Neuronal stem cell (in vitro differentiated cells): Measurements from ENCODE around the gene SLC2A4RG.

ENCODE experiments used
- DNase-seq: peaks from one replicate; pipeline ENCODE4 v3.0.0-alpha.2; 2013; ENCODE audit warnings: low spot score
- H2AFZ ChIP-seq: one replicate; pipeline ENCODE4 v1.6.1; 2013; ENCODE audit warnings: mild to moderate bottlenecking, low read length, inconsistent platforms
- H2AK5ac ChIP-seq: 2 replicates; pipeline ENCODE4 v1.6.1; 2013; ENCODE audit warnings: low read depth, mild to moderate bottlenecking, inconsistent platforms, low read length, moderate library complexity, mixed read lengths
- H2BK120ac ChIP-seq: 2 replicates; pipeline ENCODE4 v1.6.1; 2013; ENCODE audit warnings: low read depth, mild to moderate bottlenecking, inconsistent platforms, low read length, moderate library complexity, mixed read lengths
- H2BK12ac ChIP-seq: one replicate; pipeline ENCODE4 v1.6.1; 2013; ENCODE audit warnings: low read length, inconsistent platforms
- H2BK15ac ChIP-seq: 2 replicates; pipeline ENCODE4 v1.6.1; 2013; ENCODE audit warnings: mild to moderate bottlenecking, low read length, inconsistent platforms, mixed read lengths
- H2BK5ac ChIP-seq: one replicate; pipeline ENCODE4 v1.6.1; 2013; ENCODE audit warnings: inconsistent platforms, mild to moderate bottlenecking, low read length, moderate library complexity
- H3K14ac ChIP-seq: one replicate; pipeline ENCODE4 v1.6.1; 2013; ENCODE audit warnings: low read length, inconsistent platforms
- H3K18ac ChIP-seq: 2 replicates; pipeline ENCODE4 v1.6.1; 2013; ENCODE audit warnings: low read length, inconsistent platforms
- H3K23ac ChIP-seq: 2 replicates; pipeline ENCODE4 v1.6.1; 2013; ENCODE audit warnings: low read depth, mild to moderate bottlenecking, mixed read lengths, low read length, inconsistent platforms; ENCODE audit not compliant: poor library complexity
- H3K27ac ChIP-seq: replicated peaks from 3 replicates; pipeline ENCODE4 v1.5.1; 2013; ENCODE audit warnings: low read length, inconsistent platforms
- H3K27me3 ChIP-seq, 3 experiments: 2 replicates each; pipeline ENCODE4 v1.6.1; 2013; ENCODE audit warnings: low read length in 3 of 3, mild to moderate bottlenecking in 2 of 3, inconsistent platforms in 1 of 3, low read depth in 1 of 3, mixed read lengths in 1 of 3, moderate library complexity in 1 of 3; ENCODE audit not compliant: control insufficient read depth in 3 of 3, insufficient read depth in 3 of 3
- H3K36me3 ChIP-seq, 2 donors: replicated peaks in 1 of 2; 2 replicates each; pipeline ENCODE4 v1.6.1; 2013; ENCODE audit warnings: low read length in 2 of 2; ENCODE audit not compliant: control insufficient read depth in 2 of 2, insufficient read depth in 2 of 2
- H3K4ac ChIP-seq: 2 replicates; pipeline ENCODE4 v1.6.1; 2013; ENCODE audit warnings: inconsistent platforms, mild to moderate bottlenecking, low read length, moderate library complexity
- H3K4me1 ChIP-seq, 2 donors: 1 replicate in 1 of 2; 2 replicates in 1 of 2; pipeline ENCODE4 v1.6.1; 2013; ENCODE audit warnings: low read length in 2 of 2, low read depth in 1 of 2; ENCODE audit not compliant: control insufficient read depth in 2 of 2, insufficient read depth in 1 of 2
- H3K4me2 ChIP-seq: one replicate; pipeline ENCODE4 v1.6.1; 2013; ENCODE audit warnings: mild to moderate bottlenecking, low read length, inconsistent platforms; ENCODE audit not compliant: insufficient read depth, poor library complexity, severe bottlenecking
- H3K4me3 ChIP-seq, 2 donors: 2 replicates each; pipeline ENCODE4 v1.5.1; 2013; ENCODE audit warnings: low read length in 2 of 2, mild to moderate bottlenecking in 2 of 2, inconsistent platforms in 1 of 2, moderate library complexity in 1 of 2
- H3K79me1 ChIP-seq: one replicate; pipeline ENCODE4 v1.6.1; 2013; ENCODE audit warnings: low read depth, mild to moderate bottlenecking, inconsistent platforms, low read length, moderate library complexity
- H3K9ac ChIP-seq: one replicate; pipeline ENCODE4 v1.6.1; 2013; ENCODE audit warnings: mild to moderate bottlenecking, low read depth, low read length, inconsistent platforms; ENCODE audit not compliant: poor library complexity
- H3K9me3 ChIP-seq, 2 donors: replicated peaks in 1 of 2; 2 replicates each; pipeline versions ENCODE3 to v1.6.1; 2013; ENCODE audit warnings: low read length in 2 of 2, mild to moderate bottlenecking in 2 of 2, inconsistent platforms in 1 of 2, low read depth in 1 of 2, mixed read lengths in 1 of 2, moderate library complexity in 1 of 2; ENCODE audit not compliant: control insufficient read depth in 2 of 2, insufficient read depth in 1 of 2
- H4K8ac ChIP-seq: one replicate; pipeline ENCODE4 v1.6.1; 2013; ENCODE audit warnings: low read depth, mild to moderate bottlenecking, inconsistent platforms, low read length, moderate library complexity
- H4K91ac ChIP-seq: one replicate; pipeline ENCODE4 v1.6.1; 2013; ENCODE audit warnings: low read length, low read depth, mild to moderate bottlenecking, inconsistent platforms; ENCODE audit not compliant: poor library complexity
- WGBS, 2 donors: extraction: QIAGEN DNeasy Blood & Tissue Kit; methylation state at CpG; one replicate each; pipeline ENCODE4 v1.1.7; 2013; ENCODE audit warnings: missing lambda C conversion rate in 2 of 2, mixed read lengths in 1 of 2; ENCODE audit not compliant: insufficient read length in 2 of 2, insufficient replicate concordance in 1 of 2; ENCODE audit errors: extremely low coverage in 2 of 2; 5-methylcytosine and 5-hydroxymethylcytosine counted together

SLC2A4RG gene

DNA sequence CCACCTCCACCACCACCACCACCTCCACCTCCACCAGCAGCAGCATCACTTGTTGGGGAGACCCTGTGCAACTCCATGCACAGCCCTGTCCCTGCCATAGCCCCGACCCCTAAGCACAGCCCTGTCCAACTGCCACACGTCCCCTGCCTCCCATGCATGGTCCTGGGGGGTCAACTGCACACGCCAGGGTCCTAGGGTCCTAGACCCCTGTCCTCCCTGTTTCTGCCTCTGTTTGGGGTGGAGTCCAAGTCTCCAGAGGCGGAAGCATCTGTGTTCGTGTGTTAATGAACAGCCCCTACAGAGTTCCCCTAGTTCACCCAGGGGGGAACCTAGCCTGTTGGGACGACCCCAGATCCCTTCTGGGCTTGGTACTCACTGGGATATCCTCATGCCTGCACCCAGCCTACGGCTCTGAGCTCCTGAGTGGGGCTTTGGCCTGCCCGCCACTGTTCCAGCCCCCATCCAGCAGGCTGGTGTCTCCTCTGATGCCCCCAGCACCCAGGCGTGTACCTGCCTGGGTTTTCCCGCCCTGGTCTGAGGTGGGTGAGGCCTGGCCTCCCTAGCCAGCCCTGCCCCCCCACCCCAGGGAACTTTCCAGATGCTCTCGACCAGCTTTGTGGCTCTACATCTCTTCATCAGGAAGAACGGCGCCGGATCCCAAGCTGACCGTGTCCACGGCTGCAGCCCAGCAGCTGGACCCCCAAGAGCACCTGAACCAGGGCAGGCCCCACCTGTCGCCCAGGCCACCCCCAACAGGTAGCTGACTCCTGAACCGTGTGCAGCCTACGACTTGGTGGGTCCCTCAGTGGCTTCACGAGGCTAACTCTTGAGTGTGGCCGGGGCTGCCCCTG lies 45.6 kb upstream of the SLC2A4RG start:
- peaks cover 6% of the 10 kb centered on the region for H3K79me1 ChIP-seq
- no peak overlapping the region for H3K4me3 ChIP-seq
- no peak overlapping the region for H2AFZ ChIP-seq
- no peak for DNase-seq
- no peak overlapping the region for H3K4ac ChIP-seq
- WGBS, 2 donors = no CpG with 5 or more reads among the region's 21 CpGs
- no peaks in the 10 kb centered on the region for H3K27me3 ChIP-seq
- H3K27ac ChIP-seq = no peak overlapping the region
- H4K8ac ChIP-seq = no peak overlapping the region
- H2BK12ac ChIP-seq = no peak overlapping the region
- no peak overlapping the region for H3K9ac ChIP-seq
- peaks cover 0 to 47% of the 10 kb centered on the region in 2 donors for H3K36me3 ChIP-seq
- H2BK15ac ChIP-seq = no peak overlapping the region
- H3K23ac ChIP-seq = no peak overlapping the region
- H3K9me3 ChIP-seq = peaks cover 0 to 2% of the 10 kb centered on the region in 2 donors
- no peak overlapping the region for H2BK5ac ChIP-seq
- peak overlapping the region; percentile 1 for H2AK5ac ChIP-seq
- H2BK120ac ChIP-seq = no peak overlapping the region
- no peak overlapping the region for H3K18ac ChIP-seq
- no peak overlapping the region for H3K4me2 ChIP-seq
- H3K4me1 ChIP-seq = peaks cover 0 to 14% of the 10 kb centered on the region in 2 donors
- H3K14ac ChIP-seq = no peak overlapping the region
- no peak overlapping the region for H4K91ac ChIP-seq

DNA sequence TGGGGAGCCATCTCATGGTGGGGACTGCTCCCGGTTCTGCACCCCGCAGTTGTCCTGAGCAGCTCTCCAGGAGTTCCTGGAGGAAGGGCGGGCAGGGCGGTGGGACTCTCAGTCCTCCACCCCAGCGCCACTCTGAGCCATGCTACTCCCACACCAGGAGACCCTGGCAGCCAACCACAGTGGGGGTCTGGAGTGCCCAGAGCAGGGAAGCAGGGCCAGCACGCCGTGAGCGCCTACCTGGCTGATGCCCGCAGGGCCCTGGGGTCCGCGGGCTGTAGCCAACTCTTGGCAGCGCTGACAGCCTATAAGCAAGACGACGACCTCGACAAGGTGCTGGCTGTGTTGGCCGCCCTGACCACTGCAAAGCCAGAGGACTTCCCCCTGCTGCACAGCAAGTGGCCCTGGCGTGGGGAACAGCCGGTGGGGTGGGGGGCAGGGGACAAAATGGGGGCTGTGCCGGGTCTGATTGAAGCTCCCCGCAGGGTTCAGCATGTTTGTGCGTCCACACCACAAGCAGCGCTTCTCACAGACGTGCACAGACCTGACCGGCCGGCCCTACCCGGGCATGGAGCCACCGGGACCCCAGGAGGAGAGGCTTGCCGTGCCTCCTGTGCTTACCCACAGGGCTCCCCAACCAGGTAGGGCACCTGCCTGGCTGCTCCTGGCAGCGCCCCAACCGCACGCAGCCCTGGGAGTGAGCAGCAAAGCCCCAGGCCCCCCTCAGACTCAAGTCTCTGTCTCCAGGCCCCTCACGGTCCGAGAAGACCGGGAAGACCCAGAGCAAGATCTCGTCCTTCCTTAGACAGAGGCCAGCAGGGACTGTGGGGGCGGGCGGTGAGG lies 44.8 kb upstream of the SLC2A4RG start:
- Histone ChIP-seq H4K8ac (no peak overlapping the region), H2BK12ac (peak overlapping the region; percentile 1), H3K36me3 (peaks cover 0 to 47% of the 10 kb centered on the region in 2 donors), H3K23ac (peak overlapping the region; percentile 89), H3K9me3 (peaks cover 0 to 2% of the 10 kb centered on the region in 2 donors), H3K27ac (no peak overlapping the region), H3K4me1 (peaks cover 6 to 14% of the 10 kb centered on the region in 2 donors), H3K9ac (no peak overlapping the region), H2AK5ac (peak overlapping the region; percentile 56), H2BK5ac (no peak overlapping the region), H2BK120ac (no peak overlapping the region), H3K79me1 (peaks cover 6% of the 10 kb centered on the region), H4K91ac (no peak overlapping the region), H3K4me3 (no peak overlapping the region), H3K18ac (no peak overlapping the region), H3K27me3 (no peaks in the 10 kb centered on the region), H3K4ac (no peak overlapping the region), H2AFZ (no peak overlapping the region), H2BK15ac (no peak overlapping the region), H3K14ac (no peak overlapping the region), H3K4me2 (no peak overlapping the region)
- WGBS, 2 donors = no CpG with 5 or more reads among the region's 37 CpGs
- DNase-seq = no peak

DNA sequence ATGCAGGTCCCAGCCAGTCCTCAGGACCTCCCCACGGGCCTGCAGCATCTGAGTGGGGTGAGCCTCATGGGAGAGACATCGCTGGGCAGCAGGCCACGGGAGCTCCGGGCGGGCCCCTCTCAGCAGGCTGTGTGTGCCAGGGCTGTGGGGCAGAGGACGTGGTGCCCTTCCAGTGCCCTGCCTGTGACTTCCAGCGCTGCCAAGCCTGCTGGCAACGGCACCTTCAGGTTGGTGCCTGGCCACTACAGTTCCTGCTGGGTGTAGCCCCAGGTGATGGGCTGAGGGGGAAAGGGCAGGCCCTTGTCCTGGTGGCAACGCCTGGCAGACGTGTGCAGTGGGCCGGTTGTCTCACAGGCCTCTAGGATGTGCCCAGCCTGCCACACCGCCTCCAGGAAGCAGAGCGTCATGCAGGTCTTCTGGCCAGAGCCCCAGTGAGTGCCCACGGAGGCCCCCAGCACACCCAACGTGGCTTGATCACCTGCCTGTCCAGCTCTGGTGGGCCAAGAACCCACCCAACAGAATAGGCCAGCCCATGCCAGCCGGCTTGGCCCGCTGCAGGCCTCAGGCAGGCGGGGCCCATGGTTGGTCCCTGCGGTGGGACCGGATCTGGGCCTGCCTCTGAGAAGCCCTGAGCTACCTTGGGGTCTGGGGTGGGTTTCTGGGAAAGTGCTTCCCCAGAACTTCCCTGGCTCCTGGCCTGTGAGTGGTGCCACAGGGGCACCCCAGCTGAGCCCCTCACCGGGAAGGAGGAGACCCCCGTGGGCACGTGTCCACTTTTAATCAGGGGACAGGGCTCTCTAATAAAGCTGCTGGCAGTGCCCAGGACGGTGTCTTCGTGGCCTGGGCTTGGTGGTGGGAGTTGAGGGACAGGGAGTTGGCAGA lies 43.9 kb upstream of the SLC2A4RG start:
- peak overlapping the region; percentile 71 for H3K14ac ChIP-seq
- peak overlapping the region; percentile 1 for H2BK12ac ChIP-seq
- no peak overlapping the region for H2BK15ac ChIP-seq
- no peak for DNase-seq
- no CpG with 5 or more reads among the region's 25 CpGs for WGBS, 2 donors
- no peak overlapping the region for H3K27ac ChIP-seq
- H2BK120ac ChIP-seq = no peak overlapping the region
- no peak overlapping the region for H3K4me3 ChIP-seq
- H3K18ac ChIP-seq = peak overlapping the region; percentile 48
- H3K23ac ChIP-seq = peak overlapping the region; percentile 100
- H3K9ac ChIP-seq = no peak overlapping the region
- H3K36me3 ChIP-seq = peaks cover 0 to 47% of the 10 kb centered on the region in 2 donors
- no peaks in the 10 kb centered on the region for H3K27me3 ChIP-seq
- H4K91ac ChIP-seq = peak overlapping the region; percentile 53
- peaks cover 0 to 2% of the 10 kb centered on the region in 2 donors for H3K9me3 ChIP-seq
- peak overlapping the region; percentile 56 for H2AK5ac ChIP-seq
- H2AFZ ChIP-seq = no peak overlapping the region
- no peak overlapping the region for H3K4me2 ChIP-seq
- no peak overlapping the region for H4K8ac ChIP-seq
- H3K79me1 ChIP-seq = peaks cover 6% of the 10 kb centered on the region
- H3K4me1 ChIP-seq = peaks cover 7 to 14% of the 10 kb centered on the region in 2 donors
- H3K4ac ChIP-seq = no peak overlapping the region
- H2BK5ac ChIP-seq = no peak overlapping the region
